WTC11 (cell line): ENCODE results near the gene JMJD8.

Experiments used
- ATF1 ChIP-seq: sonication (generic); formaldehyde crosslinking; IDR thresholded peaks from 2 replicates; pipeline ENCODE4 v1.8.1; 2023; ENCODE audit warnings: mild to moderate bottlenecking, moderate library complexity, missing genetic modification reagents
- ATF2 ChIP-seq: sonication (generic); formaldehyde crosslinking; IDR thresholded peaks from 2 replicates; pipeline ENCODE4 v1.8.1; 2022; ENCODE audit warnings: low read depth, missing genetic modification reagents, borderline replicate concordance
- ATF3 ChIP-seq: sonication (generic); formaldehyde crosslinking; conservative IDR thresholded peaks from 2 replicates; pipeline ENCODE4 v1.8.1; 2022; ENCODE audit warnings: mild to moderate bottlenecking, missing genetic modification reagents
- CREM ChIP-seq: sonication (generic); formaldehyde crosslinking; IDR thresholded peaks from 2 replicates; pipeline ENCODE4 v1.8.1; 2022; ENCODE audit warnings: mild to moderate bottlenecking, missing genetic modification reagents, moderate library complexity
- CTCF ChIP-seq: fragments of 200-600 bp; IDR thresholded peaks from 2 replicates; pipeline ENCODE4 v1.8.0; 2022; ENCODE audit warnings: antibody characterized with exemption
- E2F1 ChIP-seq: sonication (generic); formaldehyde crosslinking; IDR thresholded peaks from 2 replicates; pipeline ENCODE4 v1.8.0; 2022; ENCODE audit warnings: mild to moderate bottlenecking, missing genetic modification reagents
- FOXJ3 ChIP-seq: sonication (generic); formaldehyde crosslinking; IDR thresholded peaks from 2 replicates; pipeline ENCODE4 v1.9.0; 2021; ENCODE audit warnings: missing genetic modification reagents, mild to moderate bottlenecking, borderline replicate concordance
- HMGXB4 ChIP-seq: sonication (generic); formaldehyde crosslinking; IDR thresholded peaks from 2 replicates; pipeline ENCODE4 v1.8.1; 2023; ENCODE audit warnings: mild to moderate bottlenecking, moderate library complexity, missing genetic modification reagents
- NFE2L1 ChIP-seq: sonication (generic); formaldehyde crosslinking; IDR thresholded peaks from 2 replicates; pipeline ENCODE4 v1.8.1; 2023; ENCODE audit warnings: missing genetic modification reagents
- RELA ChIP-seq: sonication (generic); formaldehyde crosslinking; IDR thresholded peaks from 2 replicates; pipeline ENCODE4 v1.8.1; 2022; ENCODE audit warnings: missing genetic modification reagents, mild to moderate bottlenecking, borderline replicate concordance
- ZNF138 ChIP-seq: sonication (generic); formaldehyde crosslinking; conservative IDR thresholded peaks from 2 replicates; pipeline ENCODE4 v1.8.1; 2022; ENCODE audit warnings: mild to moderate bottlenecking, moderate library complexity, missing genetic modification reagents
- ZNF416 ChIP-seq: fragments of 250-450 bp; sonication (Bioruptor Pico); IDR thresholded peaks from 2 replicates; pipeline ENCODE4 v1.9.0; 2021; ENCODE audit warnings: mild to moderate bottlenecking, inconsistent platforms
- ZNF512 ChIP-seq: sonication (generic); formaldehyde crosslinking; IDR thresholded peaks from 2 replicates; pipeline ENCODE4 v1.8.1; 2022; ENCODE audit warnings: missing genetic modification reagents, borderline replicate concordance
- ZSCAN18 ChIP-seq: fragments of 250-450 bp; sonication (Bioruptor Pico); IDR thresholded peaks from 2 replicates; pipeline ENCODE4 v2.1.2; 2022; ENCODE audit warnings: mild to moderate bottlenecking, moderate library complexity

- TF ChIP-seq CTCF (no peak), RELA (no peak), ATF3 (no peak), HMGXB4 (no peak), ZNF138 (CRISPR knock-in tag) (no peak), FOXJ3 (CRISPR knock-in tag) (no peak), ZNF512 (CRISPR knock-in tag) (no peak), CREM (CRISPR knock-in tag) (no peak), ZNF416 (no peak), ATF1 (CRISPR knock-in tag) (no peak), NFE2L1 (CRISPR knock-in tag) (no peak), ATF2 (CRISPR knock-in tag) (no peak), E2F1 (CRISPR knock-in tag) (no peak), ZSCAN18 (CRISPR knock-in tag) (no peak)
These were observed 13.4 kb downstream of the JMJD8 start for GRCh38 chr16:670485-671352.
